Right lobe of liver (tissue), 4 donors: ENCODE results near the gene B9D1.

Source experiments
- POLR2A ChIP-seq: fragments of 450-650 bp; IDR thresholded peaks from one replicate; pipeline ENCODE4 v1.6.1; 2017; ENCODE audit warnings: antibody characterized with exemption, mild to moderate bottlenecking
- TF ChIP-seq, protein P1 (sequence below), 4 donors: fragments of 200-600 bp in 3 of 4; fragments of 450-650 bp in 1 of 4; IDR thresholded peaks; one replicate each; pipeline versions ENCODE4 v1.5.1 to v1.8.0; 2016 to 2022; ENCODE audit warnings: antibody characterized with exemption in 4 of 4, mild to moderate bottlenecking in 2 of 4
- donor health status: DM: no; HTN: no; CAD: no.
- donor health status: DM: no; HTN: no; CAD: no.
- donor health status: DM: no; HTN: yes; CAD: no.

DNA sequence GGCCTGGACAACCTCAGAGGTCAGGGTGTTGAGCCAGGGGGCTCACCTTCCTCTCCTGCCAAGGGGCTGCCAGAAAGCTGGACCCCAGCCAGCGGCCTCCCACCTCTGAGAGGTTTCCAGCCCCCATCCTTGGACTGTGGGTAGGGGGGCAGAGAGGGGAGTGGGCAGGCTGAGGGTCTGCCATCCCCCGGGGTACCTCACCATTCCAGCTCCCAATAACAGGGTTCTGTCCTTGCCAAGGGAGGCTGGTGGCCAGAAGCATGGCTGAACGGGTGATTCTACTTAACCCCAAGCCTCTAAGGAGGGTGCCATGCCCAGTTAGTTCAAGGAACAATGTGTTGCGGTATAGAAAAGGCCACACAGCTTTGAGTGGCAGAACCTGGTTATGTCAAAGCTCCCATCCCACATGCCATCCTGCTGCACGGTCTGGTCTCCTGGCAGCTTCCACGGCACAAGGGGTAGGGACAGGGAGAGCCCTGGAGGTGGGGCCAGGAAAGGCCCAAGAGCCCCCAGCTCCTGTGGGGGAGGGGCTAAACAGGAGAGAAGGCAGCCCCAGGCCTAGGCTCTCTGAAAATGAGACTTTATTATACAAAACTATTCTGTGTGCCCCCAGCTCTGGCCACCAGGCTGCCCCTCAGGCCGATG is 19.8 kb downstream of the B9D1 start:
- TF ChIP-seq, protein P1, sequence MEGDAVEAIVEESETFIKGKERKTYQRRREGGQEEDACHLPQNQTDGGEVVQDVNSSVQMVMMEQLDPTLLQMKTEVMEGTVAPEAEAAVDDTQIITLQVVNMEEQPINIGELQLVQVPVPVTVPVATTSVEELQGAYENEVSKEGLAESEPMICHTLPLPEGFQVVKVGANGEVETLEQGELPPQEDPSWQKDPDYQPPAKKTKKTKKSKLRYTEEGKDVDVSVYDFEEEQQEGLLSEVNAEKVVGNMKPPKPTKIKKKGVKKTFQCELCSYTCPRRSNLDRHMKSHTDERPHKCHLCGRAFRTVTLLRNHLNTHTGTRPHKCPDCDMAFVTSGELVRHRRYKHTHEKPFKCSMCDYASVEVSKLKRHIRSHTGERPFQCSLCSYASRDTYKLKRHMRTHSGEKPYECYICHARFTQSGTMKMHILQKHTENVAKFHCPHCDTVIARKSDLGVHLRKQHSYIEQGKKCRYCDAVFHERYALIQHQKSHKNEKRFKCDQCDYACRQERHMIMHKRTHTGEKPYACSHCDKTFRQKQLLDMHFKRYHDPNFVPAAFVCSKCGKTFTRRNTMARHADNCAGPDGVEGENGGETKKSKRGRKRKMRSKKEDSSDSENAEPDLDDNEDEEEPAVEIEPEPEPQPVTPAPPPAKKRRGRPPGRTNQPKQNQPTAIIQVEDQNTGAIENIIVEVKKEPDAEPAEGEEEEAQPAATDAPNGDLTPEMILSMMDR (IDR thresholded peaks at IDR 0.05): no peak
- TF ChIP-seq POLR2A: no peak
